D721Med (cell line): ENCODE measurements around the gene IQGAP2.

Experiments used
- DNase-seq: peaks from one replicate; pipeline ENCODE4 v3.0.0; 2011; ENCODE audit warnings: low spot score; ENCODE audit not compliant: insufficient read length
- FAIRE-seq: peaks from 2 replicates; lab custom pipeline; 2011; peaks lifted over from hg19 to GRCh38; lab: Jason Lieb, UNC
- TF ChIP-seq, protein P1 (sequence below): IDR thresholded peaks from 2 replicates; pipeline ENCODE4 v1.5.1; 2012; ENCODE audit warnings: mild to moderate bottlenecking, control low read depth; ENCODE audit not compliant: insufficient read depth; ENCODE audit errors: missing control alignments

IQGAP2 gene

DNA sequence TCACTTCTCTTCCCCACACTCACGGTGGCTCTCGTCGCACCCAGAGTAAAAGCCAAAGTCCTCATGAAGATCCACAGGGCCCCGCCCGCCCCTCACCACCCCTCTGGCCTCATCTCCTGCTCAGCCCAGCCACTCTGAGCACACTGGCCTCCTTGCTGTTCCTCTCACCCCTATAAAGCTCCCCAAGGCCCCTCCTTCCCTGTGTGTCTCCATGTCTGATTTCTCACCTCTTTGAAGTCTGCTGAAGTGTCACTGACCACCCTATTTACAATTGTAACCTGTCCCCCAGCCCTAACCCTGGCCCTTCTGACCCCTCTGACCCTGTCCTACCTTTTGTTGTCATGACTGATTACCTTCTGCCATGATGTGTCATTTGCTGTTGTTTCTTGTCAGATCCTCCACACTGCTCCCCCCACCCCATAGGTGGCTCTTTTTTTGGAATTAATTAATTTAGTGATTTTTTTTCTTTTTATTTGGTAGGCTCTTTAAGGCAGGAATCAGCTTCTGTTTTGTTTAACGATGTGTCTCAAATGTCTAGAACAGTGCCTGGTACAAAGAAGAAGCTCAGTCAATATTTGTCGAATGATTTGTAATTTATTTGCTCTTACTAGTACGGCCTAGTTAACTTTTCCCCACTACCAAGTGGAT lies 90.2 kb downstream of the IQGAP2 start:
- TF ChIP-seq, protein P1, sequence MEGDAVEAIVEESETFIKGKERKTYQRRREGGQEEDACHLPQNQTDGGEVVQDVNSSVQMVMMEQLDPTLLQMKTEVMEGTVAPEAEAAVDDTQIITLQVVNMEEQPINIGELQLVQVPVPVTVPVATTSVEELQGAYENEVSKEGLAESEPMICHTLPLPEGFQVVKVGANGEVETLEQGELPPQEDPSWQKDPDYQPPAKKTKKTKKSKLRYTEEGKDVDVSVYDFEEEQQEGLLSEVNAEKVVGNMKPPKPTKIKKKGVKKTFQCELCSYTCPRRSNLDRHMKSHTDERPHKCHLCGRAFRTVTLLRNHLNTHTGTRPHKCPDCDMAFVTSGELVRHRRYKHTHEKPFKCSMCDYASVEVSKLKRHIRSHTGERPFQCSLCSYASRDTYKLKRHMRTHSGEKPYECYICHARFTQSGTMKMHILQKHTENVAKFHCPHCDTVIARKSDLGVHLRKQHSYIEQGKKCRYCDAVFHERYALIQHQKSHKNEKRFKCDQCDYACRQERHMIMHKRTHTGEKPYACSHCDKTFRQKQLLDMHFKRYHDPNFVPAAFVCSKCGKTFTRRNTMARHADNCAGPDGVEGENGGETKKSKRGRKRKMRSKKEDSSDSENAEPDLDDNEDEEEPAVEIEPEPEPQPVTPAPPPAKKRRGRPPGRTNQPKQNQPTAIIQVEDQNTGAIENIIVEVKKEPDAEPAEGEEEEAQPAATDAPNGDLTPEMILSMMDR, result no peak
- FAIRE-seq (no peak), DNase-seq (no peak)

DNA sequence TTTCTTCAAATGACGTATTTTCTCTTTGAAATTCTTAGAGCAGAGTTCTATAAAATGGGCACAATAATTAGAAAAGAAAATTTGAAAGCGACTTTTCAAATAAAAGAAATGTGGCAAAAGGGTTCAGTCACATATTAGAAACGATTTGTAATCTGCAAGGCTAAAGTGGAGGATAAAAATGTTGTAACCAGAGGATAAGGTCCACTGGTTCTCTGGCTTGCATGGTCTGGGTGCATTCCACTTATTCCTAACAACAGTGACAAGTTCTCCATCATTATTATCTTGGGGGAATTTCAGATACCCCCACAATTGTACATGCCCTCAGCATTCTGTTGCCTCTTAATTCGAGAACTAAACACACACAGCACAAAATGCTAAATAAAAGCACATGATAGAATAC lies 91.1 kb downstream of the IQGAP2 start:
- TF ChIP-seq, protein P1, result no peak
- FAIRE-seq (no peak), DNase-seq (no peak)

DNA sequence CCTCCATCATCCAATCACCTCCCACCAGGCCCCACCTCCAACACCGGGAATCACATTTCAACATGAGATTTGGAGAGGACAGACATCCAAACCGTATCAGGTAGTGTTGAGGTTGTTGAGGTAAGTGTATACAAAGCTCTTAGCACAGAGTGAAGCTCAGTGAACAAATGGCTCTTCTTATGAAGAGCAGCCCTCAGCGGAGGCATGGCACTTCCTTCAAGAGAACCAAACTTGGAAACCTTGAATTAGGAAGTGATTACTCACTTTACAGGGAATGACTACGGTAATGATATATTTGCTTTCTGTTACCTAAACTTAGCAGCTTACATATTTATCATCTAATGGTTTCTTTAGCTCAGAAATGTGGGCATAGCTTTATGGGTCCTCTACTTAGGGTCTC lies 92.8 kb downstream of the IQGAP2 start:
- FAIRE-seq, result no peak
- no peak for DNase-seq
- TF ChIP-seq, protein P1, result no peak

DNA sequence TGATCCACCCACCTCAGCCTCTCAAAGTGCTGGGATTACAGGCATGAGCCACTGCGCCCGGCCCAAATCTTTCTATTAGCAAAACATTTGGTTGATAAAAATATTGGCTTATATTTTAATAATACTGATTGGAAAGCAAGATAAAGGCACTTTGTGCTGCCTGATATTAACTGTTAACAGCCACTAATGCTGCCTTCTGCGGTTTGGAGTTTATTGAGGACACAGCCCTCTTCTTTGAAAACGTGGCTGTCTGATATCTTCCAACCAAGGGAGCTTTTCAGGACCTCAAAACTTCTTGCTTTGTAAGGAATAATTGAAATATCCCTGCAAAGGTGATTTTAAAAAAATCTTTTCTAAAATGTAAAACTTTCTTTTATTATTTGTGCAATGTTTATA lies 94.0 kb downstream of the IQGAP2 start:
- DNase-seq (no peak), FAIRE-seq (no peak)
- TF ChIP-seq, protein P1, result no peak

DNA sequence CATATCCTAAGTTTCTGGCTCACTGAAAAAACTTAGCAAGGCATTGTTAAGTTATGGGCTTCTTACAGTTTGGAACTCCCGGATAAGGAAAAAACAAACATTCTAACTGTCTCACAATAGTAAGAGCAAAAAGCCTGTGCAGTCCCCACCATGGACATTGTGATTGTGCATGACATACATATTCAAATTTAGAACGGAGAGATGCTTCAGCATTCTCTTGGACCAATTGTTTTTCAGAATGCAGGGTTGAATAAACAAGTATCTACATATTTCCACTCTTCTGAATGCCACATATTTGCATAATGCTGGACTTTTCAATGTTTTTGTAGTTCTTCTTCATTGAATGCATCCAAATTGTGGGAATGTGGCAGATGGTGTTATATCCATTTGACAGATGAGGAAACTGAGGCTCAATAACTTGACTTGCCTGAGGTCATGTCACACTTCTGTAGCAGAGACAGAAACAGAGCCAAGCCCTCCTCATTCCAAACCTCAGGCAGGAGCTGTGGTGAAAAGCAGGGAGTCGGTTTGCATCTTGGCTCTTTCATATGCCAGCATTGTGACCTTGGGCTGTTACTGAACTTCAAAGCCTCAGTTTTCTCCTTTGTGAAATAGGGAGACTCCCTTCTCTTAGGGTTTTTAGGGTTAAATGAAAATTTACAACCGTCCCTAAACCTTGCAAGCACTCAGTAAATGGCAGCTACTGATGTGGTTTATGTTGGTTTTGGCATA lies 95.1 kb downstream of the IQGAP2 start:
- TF ChIP-seq, protein P1, result no peak
- DNase-seq (no peak), FAIRE-seq (no peak)

DNA sequence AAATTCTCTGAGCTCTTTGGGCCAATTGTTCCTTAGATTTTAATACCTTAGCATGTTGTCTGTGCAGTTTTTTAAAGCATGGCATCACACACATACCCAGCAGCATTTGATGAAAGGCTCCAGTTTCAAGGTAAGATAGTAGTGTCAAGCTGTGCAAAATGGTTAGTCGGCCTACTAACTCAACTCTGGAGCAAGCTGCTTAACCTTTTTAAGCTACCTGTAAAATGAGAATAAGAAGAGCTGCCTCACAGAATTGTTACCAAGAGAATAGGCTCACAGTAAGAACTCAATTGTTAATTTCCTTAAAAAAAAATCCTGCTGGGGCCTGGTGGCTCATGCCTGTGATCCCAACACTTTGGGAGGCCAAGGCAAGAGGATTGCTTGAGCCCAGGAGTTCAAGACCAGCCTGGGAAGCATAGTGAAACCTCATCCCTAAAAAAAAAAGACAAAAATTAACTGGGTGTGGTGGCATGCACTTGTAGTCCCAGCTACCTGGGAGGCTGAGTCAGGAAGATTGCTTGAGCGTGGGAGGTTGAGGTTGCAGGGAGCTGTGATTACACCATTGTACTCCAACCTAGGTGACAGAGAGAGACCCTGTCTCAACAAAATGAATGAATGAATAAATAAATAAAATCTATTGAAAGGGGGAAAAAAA lies 96.5 kb downstream of the IQGAP2 start:
- FAIRE-seq, result no peak
- no peak for DNase-seq
- TF ChIP-seq, protein P1, result no peak
